ENCODE results near the gene SURF1.
A peak's percentile ranks its signal among the peaks of the same experiment; 100 is the strongest.
"Not testable (repeated sequence)": the region's sequence is repeated elsewhere in the genome, so short reads cannot be mapped to it uniquely, and the experiment has no call there.

The SURF1 gene

GRCh38 chr9:133342570-133342969 is 13.7 kb downstream of the SURF1 start:
- no peak for DNase-seq (ENCODE audit: low spot score)

- DNase-seq (ENCODE audit: low spot score): no peak
Measured at GRCh38 chr9:133342069-133342406, 14.2 kb downstream of the SURF1 start.

- no peak for DNase-seq (ENCODE audit: low spot score)
Measured at GRCh38 chr9:133341369-133342068, 14.8 kb downstream of the SURF1 start.

- no peak for DNase-seq (ENCODE audit: low spot score)
Measured at GRCh38 chr9:133340916-133341315, 15.4 kb downstream of the SURF1 start.

DNA sequence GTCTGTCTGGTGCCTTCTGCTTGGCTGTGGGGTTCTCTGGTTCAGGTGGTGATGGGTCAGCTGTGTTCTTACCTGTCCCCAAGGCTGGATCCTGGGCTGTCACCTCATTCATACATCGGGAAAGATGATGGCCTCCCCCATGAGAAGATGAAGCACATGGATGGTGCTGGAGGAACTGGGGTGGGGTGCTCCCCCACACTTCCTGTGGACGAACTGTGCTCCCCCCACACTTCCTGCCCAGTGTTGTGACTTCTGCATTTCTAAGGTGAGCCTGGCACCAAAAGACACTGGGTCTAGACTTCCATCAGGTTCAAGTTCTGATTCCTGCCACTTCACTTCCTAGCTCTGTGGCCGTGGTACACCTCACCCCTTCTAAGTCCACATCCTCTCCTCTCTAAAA is 16.0 kb downstream of the SURF1 start:
- DNase-seq (ENCODE audit: low spot score): no peak

DNA sequence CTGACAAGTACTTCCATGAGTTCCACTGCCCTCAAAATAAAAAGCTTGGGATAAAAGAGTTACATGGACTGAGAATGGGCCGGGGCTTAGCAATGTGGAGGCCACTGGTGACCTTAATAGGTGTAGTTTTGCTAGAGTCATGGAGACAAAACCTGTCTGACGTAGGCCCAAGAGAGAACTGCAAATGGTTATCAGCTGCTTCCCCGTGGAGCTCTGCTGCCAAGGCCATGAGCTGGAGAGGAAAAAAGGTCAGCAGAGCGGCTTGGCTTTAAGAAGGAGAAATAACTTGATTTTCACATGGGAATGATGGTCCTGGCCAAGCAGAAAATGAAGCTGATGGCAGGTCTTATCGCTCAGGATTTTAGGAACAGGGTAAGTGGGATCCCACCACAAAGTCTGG is 16.6 kb downstream of the SURF1 start:
- no peak for DNase-seq (ENCODE audit: low spot score)

DNA sequence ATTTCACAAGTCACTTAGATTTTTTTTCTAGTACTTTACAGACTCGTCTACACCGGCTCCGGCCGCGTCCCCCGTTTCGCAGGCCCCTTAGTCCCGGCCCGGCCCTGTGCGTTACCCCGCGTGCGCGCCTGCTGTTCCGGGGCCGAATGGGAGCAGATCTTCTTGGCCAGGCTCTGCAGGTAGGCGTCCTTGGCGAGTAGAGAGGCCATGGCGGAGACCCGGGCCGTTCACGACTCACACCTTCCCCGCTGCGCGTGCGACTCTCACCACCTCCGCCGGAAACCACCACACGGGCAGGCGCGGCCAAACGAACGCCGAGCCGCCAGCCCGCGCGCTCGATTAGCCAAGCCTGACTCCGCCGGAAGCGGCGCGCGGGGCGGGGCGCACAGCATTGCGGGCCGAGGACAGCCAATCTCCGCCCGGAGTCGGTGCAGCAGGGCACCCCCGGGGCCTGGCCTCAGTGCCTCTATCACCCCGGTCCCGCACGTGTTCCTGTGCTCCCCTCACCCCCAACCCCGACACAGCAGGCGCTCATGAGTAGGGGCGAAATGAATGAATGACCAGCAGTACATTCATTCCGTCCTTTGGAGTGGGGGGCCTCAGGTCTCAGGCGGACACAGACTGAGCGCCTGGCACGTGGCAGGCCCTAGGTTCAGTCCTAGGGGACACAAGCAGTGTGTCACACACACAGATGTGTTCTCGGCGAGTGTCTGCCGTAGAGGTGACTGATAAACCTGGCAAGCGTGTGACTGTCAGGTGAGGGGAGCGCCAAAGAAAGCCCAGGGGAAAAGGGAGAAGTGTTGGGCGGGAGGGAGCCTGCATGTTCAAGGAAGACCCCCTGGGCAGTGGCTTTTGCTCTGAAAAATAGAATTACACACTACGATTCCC is 20.1 kb downstream of the SURF1 start, which contains the start of gene SURF6:
Gene SURF6 (minus strand): TSS at position 265 of the 888 bp plus-strand sequence. CDS start 56 bp downstream, at position 209.
- peak; percentile 94 for DNase-seq (ENCODE audit: low spot score)

DNA sequence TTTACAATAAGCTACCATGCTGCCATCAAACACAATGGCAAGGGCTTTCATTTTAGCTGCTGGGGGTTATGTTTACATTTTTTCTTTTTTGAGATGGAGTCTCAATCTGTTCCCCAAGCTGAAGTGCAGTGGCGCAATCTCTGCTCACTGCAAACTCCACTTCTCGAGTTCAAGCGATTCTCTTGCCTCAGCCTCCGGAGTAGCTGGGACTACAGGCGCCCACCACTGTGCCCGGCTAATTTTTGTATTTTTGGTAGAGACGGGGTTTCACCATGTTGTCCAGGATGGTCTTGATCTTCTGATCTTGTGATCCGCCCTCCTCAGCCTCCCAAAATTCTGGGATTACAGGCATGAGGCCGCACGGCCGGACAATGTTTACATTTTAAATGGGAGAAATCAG is 21.4 kb downstream of the SURF1 start:
- not testable (repeated sequence) for DNase-seq (ENCODE audit: low spot score)

DNA sequence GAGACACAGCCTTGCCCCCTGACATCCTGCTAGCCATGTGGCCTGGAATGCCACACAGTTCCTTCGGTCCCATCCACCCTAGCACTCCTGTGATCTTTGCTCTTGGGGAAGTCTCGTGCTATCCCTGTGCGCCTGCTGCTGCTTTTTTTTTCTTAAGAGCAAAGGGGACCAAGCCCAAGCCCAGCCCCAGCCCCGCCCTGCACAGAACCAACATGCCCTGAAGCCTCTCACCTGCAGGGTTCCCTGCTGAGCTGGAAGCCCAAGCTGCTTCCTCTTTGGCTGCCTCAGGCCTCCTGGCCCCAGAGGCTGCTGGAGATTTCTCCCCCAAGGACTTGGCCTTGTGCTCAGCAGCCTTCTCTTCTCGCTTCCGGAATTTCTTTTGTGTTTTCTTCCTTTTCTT is 22.1 kb downstream of the SURF1 start:
- DNase-seq (ENCODE audit: low spot score): peak; percentile 69

GRCh38 chr9:133333566-133333965 is 22.7 kb downstream of the SURF1 start:
- DNase-seq (ENCODE audit: low spot score): no peak

DNA sequence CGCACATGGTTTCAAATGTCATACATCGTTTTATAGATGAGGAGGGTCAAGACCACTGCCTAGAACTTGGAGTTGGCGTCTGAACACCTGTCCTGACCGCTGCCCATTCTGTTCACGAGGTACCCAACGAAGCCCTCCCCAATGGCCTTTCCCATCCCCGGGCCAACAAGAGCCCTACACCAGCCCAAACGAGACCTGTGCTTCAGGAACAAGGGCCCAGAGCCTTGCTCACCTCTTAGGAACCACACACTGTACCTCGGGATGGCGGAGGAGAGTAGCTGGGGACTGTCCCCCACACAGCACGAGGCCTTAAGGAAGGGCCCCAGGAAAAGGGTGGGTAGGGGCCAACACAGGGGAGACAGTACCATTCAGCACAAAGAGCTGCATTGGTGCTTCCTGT is 23.3 kb downstream of the SURF1 start:
- no peak for DNase-seq (ENCODE audit: low spot score)

DNA sequence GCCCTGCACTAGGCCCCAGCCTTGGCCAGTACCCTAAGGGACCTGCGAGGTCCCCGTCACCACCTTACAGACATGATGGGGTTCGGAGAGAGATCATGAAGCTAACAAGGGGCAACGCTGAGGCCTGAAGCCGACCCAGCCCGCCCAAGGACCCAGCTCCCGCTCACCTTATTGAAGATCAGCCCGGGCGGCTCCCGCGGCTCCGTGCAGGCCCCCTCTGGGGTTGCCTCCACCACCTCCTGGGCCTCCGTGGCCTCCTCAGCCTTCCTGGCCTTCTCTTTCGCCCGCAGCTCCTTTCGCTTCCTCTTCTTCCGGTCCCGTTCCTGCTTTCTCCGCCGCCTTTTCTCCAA is 23.9 kb downstream of the SURF1 start:
- DNase-seq (ENCODE audit: low spot score): no peak

GRCh38 chr9:133331641-133332380 is 24.5 kb downstream of the SURF1 start:
- no peak for DNase-seq (ENCODE audit: low spot score)

GRCh38 chr9:133331221-133331620 is 25.1 kb downstream of the SURF1 start:
- DNase-seq (ENCODE audit: low spot score): no peak

GRCh38 chr9:133329306-133330156 is 26.8 kb downstream of the SURF1 start:
- DNase-seq (ENCODE audit: low spot score): not testable (repeated sequence)

DNA sequence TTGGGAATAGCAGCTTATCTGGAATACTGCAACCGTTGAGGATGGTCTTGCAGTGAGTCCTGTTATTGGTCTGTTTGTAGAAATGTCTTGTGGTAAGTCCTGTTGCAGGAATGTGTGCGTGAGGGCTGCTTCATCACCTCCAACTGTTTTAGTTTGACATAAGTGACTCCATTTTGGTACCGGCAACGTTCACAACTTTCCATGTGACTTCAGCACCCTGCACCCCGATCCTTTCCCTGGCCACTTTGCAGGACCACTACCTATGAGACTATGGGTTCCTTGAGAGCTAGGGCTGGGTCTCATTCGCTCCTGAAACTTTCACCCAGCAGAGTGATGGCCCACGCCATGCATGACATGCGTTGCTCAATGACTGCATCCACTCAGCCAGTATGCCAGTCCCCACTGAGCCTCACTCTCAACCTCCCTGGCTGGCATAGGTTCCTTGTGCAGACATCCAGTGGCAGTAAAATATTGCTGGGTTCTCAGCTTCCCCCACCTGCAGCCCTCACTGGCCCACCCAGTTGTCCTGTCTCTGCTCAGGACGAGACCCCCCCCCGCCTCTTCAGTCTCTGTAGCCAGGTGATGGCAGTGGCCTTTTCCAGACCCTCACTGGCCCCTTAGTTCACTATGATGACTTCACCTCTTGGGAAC is 28.3 kb downstream of the SURF1 start:
- DNase-seq (ENCODE audit: low spot score): no peak

DNA sequence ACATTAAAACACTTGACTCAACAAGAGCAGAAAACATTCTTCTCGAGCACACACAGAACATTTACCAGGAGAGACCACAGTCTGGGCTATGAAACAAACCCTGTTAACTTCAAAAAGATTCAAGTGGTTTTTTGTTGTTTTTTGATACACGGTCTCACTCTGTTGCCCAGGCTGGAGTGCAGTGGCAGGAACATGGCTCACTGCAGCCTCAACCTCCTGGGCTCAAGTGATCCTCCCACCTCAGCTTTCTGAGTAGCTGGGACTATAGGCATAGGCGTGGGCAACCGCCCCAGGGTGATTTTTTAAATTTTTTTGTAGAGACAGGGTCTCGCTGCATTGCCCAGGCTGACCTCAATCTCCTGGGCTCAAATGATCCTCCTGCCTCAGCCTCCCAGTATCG is 29.3 kb downstream of the SURF1 start:
- DNase-seq (ENCODE audit: low spot score): not testable (repeated sequence)

DNA sequence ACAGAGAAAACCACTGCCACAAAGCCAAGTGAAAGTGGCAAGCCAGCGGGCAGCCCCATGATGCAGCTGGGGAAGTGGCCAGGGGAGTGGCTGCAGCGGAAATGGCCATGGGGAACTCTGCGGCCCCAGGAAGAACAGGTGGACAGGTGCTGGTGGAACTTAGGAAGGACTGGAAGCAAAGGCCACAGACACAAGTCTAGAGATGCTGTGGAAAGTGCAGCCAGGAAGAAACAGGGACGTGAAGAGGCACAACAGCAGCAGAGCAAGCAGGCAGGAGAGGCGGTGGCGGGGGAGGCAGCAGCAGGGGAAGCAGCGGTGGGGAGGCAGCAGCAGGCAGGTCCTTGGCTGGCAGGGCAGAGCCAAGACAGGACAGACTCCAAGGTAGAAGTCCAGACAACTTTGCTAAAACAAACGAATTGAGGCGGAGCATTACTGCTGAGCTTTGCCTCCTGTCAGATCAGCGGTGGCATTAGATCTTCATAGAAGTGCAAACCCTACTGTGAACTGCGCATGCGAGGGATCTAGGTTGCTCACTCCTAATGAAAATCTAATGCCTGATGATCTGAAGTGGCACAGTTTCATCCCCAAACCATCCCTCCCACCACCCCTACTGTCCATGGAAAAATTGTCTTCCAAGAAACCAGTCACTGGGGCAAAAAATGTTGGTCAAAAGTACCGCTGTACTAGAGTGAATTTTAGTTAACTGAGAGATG is 32.1 kb downstream of the SURF1 start:
- DNase-seq (ENCODE audit: low spot score): no peak

- DNase-seq (ENCODE audit: low spot score): no peak
Measured at GRCh38 chr9:133323211-133323610, 33.1 kb downstream of the SURF1 start.

GRCh38 chr9:133322701-133323100 is 33.6 kb downstream of the SURF1 start:
- no peak for DNase-seq (ENCODE audit: low spot score)
